Adrenal gland (tissue), 12 donors: ENCODE data around the gene EHD3. TPM values are rescaled to one million over a fixed set of nuclear protein-coding genes. Genes with fewer than 3 reads are reported as not detected.

ENCODE experiments used
- DNase-seq, 7 donors: peaks; one replicate each; pipeline ENCODE4 v3.0.0-alpha.2; 2019 to 2020
- H3K27ac ChIP-seq, 5 donors: fragments of 200-600 bp; sonication (generic) in 4 of 5; 1 replicate in 3 of 5; 2 replicates in 2 of 5; pipeline versions ENCODE4 v1.5.1 to v1.8.0; 2016 to 2020; ENCODE audit warnings: mild to moderate bottlenecking in 1 of 5
- H3K27me3 ChIP-seq: fragments of 200-600 bp; 2 replicates; pipeline ENCODE4 v1.8.0; 2021
- H3K36me3 ChIP-seq, 2 donors: fragments of 200-600 bp; replicated peaks in 1 of 2; 1 replicate in 1 of 2; 2 replicates in 1 of 2; pipeline versions ENCODE4 v1.5.1 to v1.8.0; 2018 to 2022
- H3K4me1 ChIP-seq, 2 donors: fragments of 200-600 bp; replicated peaks in 1 of 2; 1 replicate in 1 of 2; 2 replicates in 1 of 2; pipeline versions ENCODE4 v1.5.1 to v1.8.0; 2018 to 2021
- H3K4me3 ChIP-seq, 4 donors: fragments of 200-600 bp; sonication (generic) in 3 of 4; one replicate each; pipeline ENCODE4 v1.5.1; 2016 to 2018
- H3K9me3 ChIP-seq, 3 donors: fragments of 200-600 bp; sonication (generic) in 1 of 3; replicated peaks in 1 of 3; 1 replicate in 2 of 3; 2 replicates in 1 of 3; pipeline versions ENCODE4 v1.5.1 to v1.8.0; 2016 to 2021
- CTCF ChIP-seq, 6 experiments: fragments of 450-650 bp in 4 of 6; fragments of 200-600 bp in 2 of 6; sonication (generic) in 1 of 6; IDR thresholded peaks; 1 replicate in 5 of 6; 2 replicates in 1 of 6; pipeline versions ENCODE4 v1.5.1 to v1.8.0; 2016 to 2021; ENCODE audit warnings: antibody characterized with exemption in 6 of 6, mild to moderate bottlenecking in 2 of 6, moderate library complexity in 1 of 6
- POLR2A ChIP-seq, 2 donors: fragments of 450-650 bp; IDR thresholded peaks; one replicate each; pipeline ENCODE4 v1.6.1; 2017; ENCODE audit warnings: antibody characterized with exemption in 2 of 2, mild to moderate bottlenecking in 2 of 2, moderate library complexity in 1 of 2
- WGBS, 4 donors: extraction: QIAGEN DNeasy Blood & Tissue Kit in 2 of 4; methylation state at CpG; one replicate each; pipeline versions ENCODE4 v1.1.5 to v1.1.7; 2013 to 2017; 5-methylcytosine and 5-hydroxymethylcytosine counted together
- intact Hi-C, 2 donors: fragments of 100-400 bp; cut with DNase I; formaldehyde crosslinking; loops; one replicate each; pipeline versions ENCODE4 v1.14.1 to v1.15.0; 2022 to 2023
- polyA plus RNA-seq, 3 donors: library from polyadenylated mRNA; stranded (reverse); fragments of 200-250 nt in 2 of 3; fragments of 350-450 nt in 1 of 3; fragmentation: Illumina TruSeq in 1 of 3; extraction: RNeasy Lipid Tissue Mini Kit (QIAGEN cat#74804) in 1 of 3; gene quantifications; one replicate each; pipeline ENCODE4 v1.2.3, GENCODE V29; 2013 to 2014
- small RNA-seq, 2 donors: library from RNA; depleted of rRNA; stranded (forward); fragments of <200 nt; gene quantifications; one replicate each; pipeline ENCODE3, GENCODE V24; 2016
- total RNA-seq, 9 donors: library from RNA; depleted of rRNA in 4 of 9; stranded (reverse); fragments of >200 nt in 4 of 9; fragments of 120-200 nt in 1 of 9; fragmentation: NEBNext Ultra II Directional in 1 of 9; extraction: Animal tissue kit (Norgen Biotek cat#: 25700) in 1 of 9; gene quantifications; one replicate each; pipeline versions ENCODE4 v1.1.0 to v1.2.4, GENCODE V29; 2013 to 2023
- donor health status: healthy with polysubstance abuse.
- donor health status: Bipolar disorder and iron deficiency.
- donor health status: DM: yes; HTN: yes; CAD: no.
- donor health status: DM: no; HTN: no; CAD: no.
- donor health status: DM: no; HTN: no; CAD: no.
- donor health status: DM: yes; HTN: yes; CAD: no.

Gene EHD3
- total and polyA plus RNA-seq, 12 donors, result 4.6 to 51.9 (median 22.3) TPM

GRCh38 chr2:31314761-31315160 lies 80.8 kb downstream of the EHD3 start:
- Histone ChIP-seq H3K36me3 (no peaks in the 10 kb centered on the region), H3K4me3 (no peak overlapping the region), H3K9me3 (no peaks in the 10 kb centered on the region), H3K4me1 (peaks cover 0 to 17% of the 10 kb centered on the region in 2 donors), H3K27ac (no peak overlapping the region), H3K27me3 (no peaks in the 10 kb centered on the region)
- TF ChIP-seq POLR2A (IDR thresholded peaks at IDR 0.05) (no peak), CTCF (IDR thresholded peaks at IDR 0.05) (no peak)
- intact Hi-C loops, result loop anchor here in 1 of 2 donors (10.0 kb wide), 1 partner anchor 70 kb away; no protein-coding TSS in a partner anchor
- no peak for DNase-seq
- 87 to 97% (median 95%) methylated on average over 2 of the region's 2 CpGs for WGBS, 4 donors

GRCh38 chr2:31317396-31317795 lies 83.4 kb downstream of the EHD3 start:
- Histone ChIP-seq H3K9me3 (no peaks in the 10 kb centered on the region), H3K27me3 (no peaks in the 10 kb centered on the region), H3K4me1 (peaks cover 4 to 25% of the 10 kb centered on the region in 2 donors), H3K36me3 (no peaks in the 10 kb centered on the region), H3K4me3 (no peak overlapping the region), H3K27ac (no peak overlapping the region)
- 63 to 89% (median 73%) methylated on average over 3 of the region's 3 CpGs for WGBS, 4 donors
- TF ChIP-seq POLR2A (IDR thresholded peaks at IDR 0.05), result no peak
- no peak for TF ChIP-seq CTCF (IDR thresholded peaks at IDR 0.05)
- intact Hi-C loops, result loop anchor here in 1 of 2 donors (10.0 kb wide), 1 partner anchor 73 kb away; no protein-coding TSS in a partner anchor
- no peak for DNase-seq

GRCh38 chr2:31318361-31319336 lies 84.7 kb downstream of the EHD3 start:
- DNase-seq, result peak in 3 of 7 donors; percentile 13 to 38 (median 23)
- intact Hi-C loops, result loop anchor here in 1 of 2 donors (10.0 kb wide), 1 partner anchor 74 kb away; no protein-coding TSS in a partner anchor
- H3K36me3 ChIP-seq, result no peaks in the 10 kb centered on the region
- WGBS, 4 donors, result 67 to 73% (median 71%) methylated on average over 7 to 11 of the region's 11 CpGs
- H3K27me3 ChIP-seq, result no peaks in the 10 kb centered on the region
- H3K27ac ChIP-seq, result peak overlapping the region in 2 of 5 donors; percentile 64 to 79
- H3K4me1 ChIP-seq, result peaks cover 4 to 25% of the 10 kb centered on the region in 2 donors
- H3K9me3 ChIP-seq, result no peaks in the 10 kb centered on the region
- no peak for TF ChIP-seq POLR2A (IDR thresholded peaks at IDR 0.05)
- H3K4me3 ChIP-seq, result no peak overlapping the region

Small RNA genes lying within 50 kb of the gene (small RNA-seq; reads per million reads assigned to genes)
- gene RNA5SP90, result 0 reads per million in 2 donors

Other genes starting within 250 kb of the EHD3 start
- gene GALNT14, start 95.7 kb upstream of the EHD3 start, total RNA-seq, result 1 to 10 TPM in 4 of 9 donors, under 1 TPM in 3, not detected in 2; 0.39 to 8.9 (median 1.5) TPM
- 1 to 10 TPM; 1.6 to 3.5 (median 2.6) TPM for gene GALNT14, start 95.7 kb upstream of the EHD3 start, polyA plus RNA-seq
- under 1 TPM in 5 of 9 donors, not detected in 4; 0.10 to 0.28 (median 0.11) TPM for gene CAPN14, start 16.6 kb upstream of the EHD3 start, total RNA-seq
- gene CAPN14, start 16.6 kb upstream of the EHD3 start, polyA plus RNA-seq, result under 1 TPM in 2 of 3 donors, not detected in 1; 0.10 to 0.16 TPM
- gene XDH, start 180.6 kb downstream of the EHD3 start, total RNA-seq, result under 1 TPM in 1 of 9 donors, not detected in 8; 0.11 TPM
- gene XDH, start 180.6 kb downstream of the EHD3 start, polyA plus RNA-seq, result under 1 TPM in 1 of 3 donors, not detected in 2; under 0.01 TPM